ENCODE measurements around the gene CLGN. TPM values are rescaled to one million over a fixed set of nuclear protein-coding genes. Genes with fewer than 3 reads are reported as not detected.
A peak's percentile ranks its signal among the peaks of the same experiment; 100 is the strongest.

CLGN gene
- total RNA-seq, 1 experiment from 2014 or later, result 0.35 TPM

GRCh38 chr4:140439644-140440142, 12.2 kb upstream of the CLGN start:
- intact Hi-C loops (cut with micrococcal nuclease; ENCODE audit: unreplicated experiment), result no loop called here
- Histone ChIP-seq H3K27ac (no peak overlapping the region), H3K79me2 (ENCODE audit: low read depth) (no peaks in the 10 kb centered on the region), H3K27me3 (ENCODE audit: insufficient read depth, low read depth) (no peaks in the 10 kb centered on the region), H2AFZ (no peak overlapping the region), H4K20me1 (ENCODE audit: insufficient read depth) (no peaks in the 10 kb centered on the region), H3K36me3 (ENCODE audit: low read depth) (no peaks in the 10 kb centered on the region), H3K4me2 (no peak overlapping the region), H3K4me1 (replicated peaks; ENCODE audit: insufficient read depth) (no peaks in the 10 kb centered on the region), H3F3A (ENCODE audit: insufficient read depth, low read depth) (no peaks in the 10 kb centered on the region), H3K9me2 (ENCODE audit: insufficient read depth) (no peaks in the 10 kb centered on the region; the same call in 1 of the 2 replicates), H3K4me3 (no peak overlapping the region), H3K9me3 (ENCODE audit: insufficient read depth, low read depth) (no peaks in the 10 kb centered on the region)
- no peak for DNase-seq
- ChIA-PET CTCF (no interaction called here), POLR2A (ENCODE audit: unreplicated experiment) (no interaction called here)
- no peak for TF ChIP-seq CTCF (conservative IDR thresholded peaks at IDR 0.05)
- no peak for TF ChIP-seq EZH2 (IDR thresholded peaks at IDR 0.05; ENCODE audit: low read depth)
- BruUV-seq (replicated peaks), result no TSS peak

- H3K79me2 ChIP-seq (ENCODE audit: low read depth), result no peaks in the 10 kb centered on the region
- H3K36me3 ChIP-seq (ENCODE audit: low read depth), result no peaks in the 10 kb centered on the region
- H3K4me1 ChIP-seq (replicated peaks; ENCODE audit: insufficient read depth), result no peaks in the 10 kb centered on the region
- H4K20me1 ChIP-seq (ENCODE audit: insufficient read depth), result no peaks in the 10 kb centered on the region
- no peaks in the 10 kb centered on the region for H3K9me2 ChIP-seq (ENCODE audit: insufficient read depth)
- H3F3A ChIP-seq (ENCODE audit: insufficient read depth, low read depth), result no peaks in the 10 kb centered on the region
- intact Hi-C loops (cut with micrococcal nuclease; ENCODE audit: unreplicated experiment), result no loop called here
- no peaks in the 10 kb centered on the region for H3K9me3 ChIP-seq (ENCODE audit: insufficient read depth, low read depth)
- TF ChIP-seq EZH2 (IDR thresholded peaks at IDR 0.05; ENCODE audit: low read depth) (no peak), CTCF (conservative IDR thresholded peaks at IDR 0.05) (no peak)
- ChIA-PET POLR2A (ENCODE audit: unreplicated experiment) (no interaction called here), CTCF (no interaction called here)
- peak overlapping the region; percentile 68 for H3K4me3 ChIP-seq
- H3K27ac ChIP-seq, result peak overlapping the region; percentile 72
- peak overlapping the region; percentile 88 for H3K4me2 ChIP-seq
- no peaks in the 10 kb centered on the region for H3K27me3 ChIP-seq (ENCODE audit: insufficient read depth, low read depth)
- H2AFZ ChIP-seq, result peak overlapping the region; percentile 93
- DNase-seq, result no peak
- BruUV-seq (replicated peaks), result no TSS peak
Measured at GRCh38 chr4:140427919-140428471, 547 bp upstream of the CLGN start.

- no peak overlapping the region for H3K27ac ChIP-seq
- ChIA-PET POLR2A (ENCODE audit: unreplicated experiment) (no interaction called here), CTCF (no interaction called here)
- no peaks in the 10 kb centered on the region for H3K27me3 ChIP-seq (ENCODE audit: insufficient read depth, low read depth)
- no peaks in the 10 kb centered on the region for H4K20me1 ChIP-seq (ENCODE audit: insufficient read depth)
- H3F3A ChIP-seq (ENCODE audit: insufficient read depth, low read depth), result no peaks in the 10 kb centered on the region
- H3K9me2 ChIP-seq (ENCODE audit: insufficient read depth), result no peaks in the 10 kb centered on the region
- no peaks in the 10 kb centered on the region for H3K4me1 ChIP-seq (replicated peaks; ENCODE audit: insufficient read depth)
- no TSS peak for BruUV-seq (replicated peaks)
- H2AFZ ChIP-seq, result no peak overlapping the region
- DNase-seq, result no peak
- TF ChIP-seq CTCF (conservative IDR thresholded peaks at IDR 0.05) (no peak), EZH2 (IDR thresholded peaks at IDR 0.05; ENCODE audit: low read depth) (no peak)
- no peaks in the 10 kb centered on the region for H3K79me2 ChIP-seq (ENCODE audit: low read depth)
- H3K4me2 ChIP-seq, result peak overlapping the region; percentile 88
- peak overlapping the region; percentile 68; the same call in 1 of the 2 replicates for H3K4me3 ChIP-seq
- H3K9me3 ChIP-seq (ENCODE audit: insufficient read depth, low read depth), result no peaks in the 10 kb centered on the region
- no peaks in the 10 kb centered on the region for H3K36me3 ChIP-seq (ENCODE audit: low read depth)
- intact Hi-C loops (cut with micrococcal nuclease; ENCODE audit: unreplicated experiment), result no loop called here
Measured at GRCh38 chr4:140426610-140427105, 790 bp downstream of the CLGN start.

Data from PC-9 (cell line).